GM23248 (cell line): Measurements from ENCODE around the gene HK1. TPM values are rescaled to one million over a fixed set of nuclear protein-coding genes. Genes with fewer than 3 reads are reported as not detected.
"Not testable (repeated sequence)": the region's sequence is repeated elsewhere in the genome, so short reads cannot be mapped to it uniquely, and the experiment has no call there.

Experiments
- DNase-seq: peaks from one replicate; pipeline ENCODE4 v3.0.0-alpha.2; 2015
- H2AFZ ChIP-seq: fragments of 200-600 bp; sonication (generic); 2 replicates; pipeline ENCODE4 v1.6.1; 2016; ENCODE audit warnings: antibody characterized with exemption
- H3F3A ChIP-seq: fragments of 200-600 bp; sonication (generic); 2 replicates; pipeline ENCODE4 v1.6.1; 2016; ENCODE audit warnings: mild to moderate bottlenecking, antibody characterized with exemption, mixed run types; ENCODE audit not compliant: insufficient read depth
- H3K27ac ChIP-seq: fragments of 200-600 bp; sonication (generic); 2 replicates; pipeline ENCODE4 v1.5.1; 2016; ENCODE audit warnings: mild to moderate bottlenecking
- H3K27me3 ChIP-seq: fragments of 200-600 bp; sonication (generic); replicated peaks from 2 replicates; pipeline ENCODE4 v1.6.1; 2016; ENCODE audit warnings: mild to moderate bottlenecking; ENCODE audit not compliant: insufficient read depth
- H3K36me3 ChIP-seq: fragments of 200-600 bp; sonication (generic); 2 replicates; pipeline ENCODE4 v1.6.1; 2016; ENCODE audit warnings: low read depth, mild to moderate bottlenecking
- H3K4me1 ChIP-seq: fragments of 200-600 bp; sonication (generic); 2 replicates; pipeline ENCODE4 v1.6.1; 2016; ENCODE audit warnings: mild to moderate bottlenecking; ENCODE audit not compliant: insufficient read depth
- H3K4me2 ChIP-seq: fragments of 200-600 bp; sonication (generic); one replicate; pipeline ENCODE4 v1.6.1; 2016; ENCODE audit warnings: mild to moderate bottlenecking; ENCODE audit not compliant: unreplicated experiment
- H3K4me3 ChIP-seq: fragments of 200-600 bp; sonication (generic); 2 replicates; pipeline ENCODE4 v1.5.1; 2016; ENCODE audit warnings: mild to moderate bottlenecking
- H3K79me2 ChIP-seq: fragments of 200-600 bp; sonication (generic); 2 replicates; pipeline ENCODE4 v1.6.1; 2016; ENCODE audit warnings: mild to moderate bottlenecking; ENCODE audit not compliant: insufficient read depth
- H3K9ac ChIP-seq: fragments of 200-600 bp; sonication (generic); 2 replicates; pipeline ENCODE4 v1.6.1; 2016; ENCODE audit warnings: mild to moderate bottlenecking
- H3K9me2 ChIP-seq: fragments of 200-600 bp; sonication (generic); 2 replicates; pipeline ENCODE4 v1.6.1; 2016; ENCODE audit warnings: mixed run types, mild to moderate bottlenecking, moderate library complexity; ENCODE audit not compliant: insufficient read depth
- H3K9me3 ChIP-seq: fragments of 200-600 bp; sonication (generic); one replicate; pipeline ENCODE4 v1.6.1; 2017; ENCODE audit warnings: low read depth
- H4K20me1 ChIP-seq: fragments of 200-600 bp; sonication (generic); 2 replicates; pipeline ENCODE4 v1.6.0; 2016; ENCODE audit not compliant: insufficient read depth
- EZH2 ChIP-seq: fragments of 200-600 bp; sonication (generic); IDR thresholded peaks from 2 replicates; pipeline ENCODE4 v1.6.1; 2018; ENCODE audit warnings: antibody characterized with exemption, mild to moderate bottlenecking; ENCODE audit not compliant: insufficient read depth, poor library complexity, severe bottlenecking
- EZH2phosphoT487 ChIP-seq: fragments of 200-600 bp; sonication (generic); IDR thresholded peaks from 2 replicates; pipeline ENCODE4 v1.6.1; 2018; ENCODE audit warnings: antibody characterized with exemption, moderate library complexity, mild to moderate bottlenecking, low read depth; ENCODE audit not compliant: insufficient read depth
- WGBS, 2 experiments: methylation state at CpG; one replicate each; pipeline ENCODE4 v1.1.6; 2015 to 2017; ENCODE audit warnings: low lambda C conversion rate in 2 of 2, low coverage in 1 of 2; ENCODE audit errors: missing lambda C conversion rate in 2 of 2; 5-methylcytosine and 5-hydroxymethylcytosine counted together
- in situ Hi-C: fragments of 300-500 bp; cut with MboI; formaldehyde crosslinking; loops from 2 replicates; pipeline ENCODE4 v1.15.0; 2020
- polyA plus RNA-seq: library from polyadenylated mRNA; unstranded; fragments of >200 nt; fragmentation: Nextera tagmentation; extraction: Ambion mirVana; gene quantifications from 2 replicates; pipeline ENCODE4 v1.2.1, GENCODE V29; 2016
- total RNA-seq: library from RNA; depleted of rRNA; stranded (reverse); fragments of >200 nt; shearing (Covaris generic); gene quantifications from 2 replicates; pipeline ENCODE4 v1.2.3, GENCODE V29; 2014

The HK1 gene
- total and polyA plus RNA-seq, 2 experiments from 2014 or later = 96.6 to 134 TPM

DNA sequence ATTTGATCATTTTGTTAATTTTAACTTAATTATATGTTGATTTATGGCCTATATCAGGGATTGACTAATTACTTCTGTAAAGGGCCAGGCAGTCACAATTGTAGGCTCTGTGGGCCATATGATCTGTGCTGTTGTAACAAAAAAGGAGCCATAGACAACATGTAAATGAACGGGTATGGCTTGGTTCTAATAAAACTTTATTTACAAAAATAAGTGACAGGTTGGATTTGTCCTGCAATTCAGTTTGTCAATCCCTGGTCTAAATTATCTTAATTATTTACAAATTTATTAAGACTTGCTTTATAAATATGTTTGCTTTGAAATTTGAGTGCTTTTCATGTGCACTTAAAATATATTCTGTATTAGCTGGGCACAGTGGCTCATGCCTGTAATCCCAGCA is 2.9 kb upstream of the HK1 start:
- no peak overlapping the region for H3K4me2 ChIP-seq
- no peak overlapping the region for H3K4me3 ChIP-seq
- no peak overlapping the region for H3K27ac ChIP-seq
- DNase-seq = no peak
- H3K9ac ChIP-seq = no peak overlapping the region
- no peaks in the 10 kb centered on the region for H3K9me3 ChIP-seq
- H3K4me1 ChIP-seq = no peaks in the 10 kb centered on the region
- H3K27me3 ChIP-seq = no peaks in the 10 kb centered on the region
- H3K36me3 ChIP-seq = no peaks in the 10 kb centered on the region
- H3F3A ChIP-seq = no peaks in the 10 kb centered on the region
- no peaks in the 10 kb centered on the region for H3K79me2 ChIP-seq
- in situ Hi-C loops = no loop called here
- TF ChIP-seq EZH2 = no peak
- no peak for TF ChIP-seq EZH2phosphoT487
- no peak overlapping the region for H2AFZ ChIP-seq
- H4K20me1 ChIP-seq = no peaks in the 10 kb centered on the region
- H3K9me2 ChIP-seq = no peaks in the 10 kb centered on the region
- WGBS, 2 experiments = 48 to 62% methylated on average over 1 of the region's 1 CpG

DNA sequence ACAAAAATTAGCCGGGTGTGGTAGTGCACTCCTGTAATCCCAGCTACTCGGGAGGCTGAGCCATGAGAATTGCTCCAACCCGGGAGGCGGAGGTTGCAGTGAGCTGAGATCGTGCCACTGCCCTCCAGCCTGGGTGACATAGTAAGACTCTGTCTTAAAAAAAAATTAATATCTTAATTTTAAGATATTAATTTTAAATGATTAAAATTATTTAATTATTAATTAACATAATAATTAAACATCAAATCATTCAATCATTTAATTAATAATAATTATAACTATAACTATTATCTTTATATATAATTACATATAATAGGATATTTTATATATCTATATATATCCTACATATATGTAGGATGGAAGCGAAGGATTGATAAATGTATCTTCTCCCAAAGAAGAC is 1.8 kb upstream of the HK1 start:
- Histone ChIP-seq H3K27me3 (no peaks in the 10 kb centered on the region), H3K9me3 (no peaks in the 10 kb centered on the region), H3K27ac (no peak overlapping the region), H4K20me1 (no peaks in the 10 kb centered on the region), H3K4me3 (no peak overlapping the region), H2AFZ (no peak overlapping the region), H3K79me2 (no peaks in the 10 kb centered on the region), H3K4me1 (no peaks in the 10 kb centered on the region), H3F3A (no peaks in the 10 kb centered on the region), H3K9ac (no peak overlapping the region), H3K4me2 (no peak overlapping the region), H3K9me2 (no peaks in the 10 kb centered on the region), H3K36me3 (no peaks in the 10 kb centered on the region)
- in situ Hi-C loops = no loop called here
- WGBS, 2 experiments = 89 to 91% methylated on average over 6 of the region's 6 CpGs
- TF ChIP-seq EZH2phosphoT487 = no peak
- TF ChIP-seq EZH2 = no peak
- DNase-seq = no peak

DNA sequence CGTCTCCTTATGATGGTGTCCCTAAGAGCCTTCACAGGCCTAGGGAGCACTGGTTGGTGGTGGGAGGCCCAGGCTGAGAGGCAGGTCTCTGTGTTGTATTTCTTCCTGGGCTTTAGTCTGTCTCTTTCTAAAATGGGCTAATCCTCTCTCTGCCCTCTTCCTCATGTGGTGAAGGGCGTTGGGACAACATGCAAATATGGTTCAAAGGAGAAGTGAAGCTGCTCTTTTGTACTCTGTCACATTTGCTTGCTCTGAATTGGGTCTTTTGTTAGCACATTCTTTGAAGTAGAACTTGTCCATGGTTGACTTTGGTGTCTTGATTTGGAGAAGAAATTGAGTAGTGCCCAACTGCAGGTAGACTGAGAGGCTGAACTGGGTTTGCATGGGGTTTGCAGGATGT is 814 bp downstream of the HK1 start:
- Histone ChIP-seq H3K36me3 (no peaks in the 10 kb centered on the region), H3K4me2 (no peak overlapping the region), H3K9ac (no peak overlapping the region), H3F3A (no peaks in the 10 kb centered on the region), H3K4me1 (no peaks in the 10 kb centered on the region), H3K9me2 (no peaks in the 10 kb centered on the region), H3K4me3 (no peak overlapping the region), H3K27ac (no peak overlapping the region), H3K79me2 (no peaks in the 10 kb centered on the region), H4K20me1 (no peaks in the 10 kb centered on the region), H3K27me3 (no peaks in the 10 kb centered on the region), H2AFZ (no peak overlapping the region), H3K9me3 (no peaks in the 10 kb centered on the region)
- 47 to 78% methylated on average over 2 of the region's 2 CpGs for WGBS, 2 experiments
- DNase-seq = no peak
- TF ChIP-seq EZH2 (no peak), EZH2phosphoT487 (no peak)
- in situ Hi-C loops = no loop called here

DNA sequence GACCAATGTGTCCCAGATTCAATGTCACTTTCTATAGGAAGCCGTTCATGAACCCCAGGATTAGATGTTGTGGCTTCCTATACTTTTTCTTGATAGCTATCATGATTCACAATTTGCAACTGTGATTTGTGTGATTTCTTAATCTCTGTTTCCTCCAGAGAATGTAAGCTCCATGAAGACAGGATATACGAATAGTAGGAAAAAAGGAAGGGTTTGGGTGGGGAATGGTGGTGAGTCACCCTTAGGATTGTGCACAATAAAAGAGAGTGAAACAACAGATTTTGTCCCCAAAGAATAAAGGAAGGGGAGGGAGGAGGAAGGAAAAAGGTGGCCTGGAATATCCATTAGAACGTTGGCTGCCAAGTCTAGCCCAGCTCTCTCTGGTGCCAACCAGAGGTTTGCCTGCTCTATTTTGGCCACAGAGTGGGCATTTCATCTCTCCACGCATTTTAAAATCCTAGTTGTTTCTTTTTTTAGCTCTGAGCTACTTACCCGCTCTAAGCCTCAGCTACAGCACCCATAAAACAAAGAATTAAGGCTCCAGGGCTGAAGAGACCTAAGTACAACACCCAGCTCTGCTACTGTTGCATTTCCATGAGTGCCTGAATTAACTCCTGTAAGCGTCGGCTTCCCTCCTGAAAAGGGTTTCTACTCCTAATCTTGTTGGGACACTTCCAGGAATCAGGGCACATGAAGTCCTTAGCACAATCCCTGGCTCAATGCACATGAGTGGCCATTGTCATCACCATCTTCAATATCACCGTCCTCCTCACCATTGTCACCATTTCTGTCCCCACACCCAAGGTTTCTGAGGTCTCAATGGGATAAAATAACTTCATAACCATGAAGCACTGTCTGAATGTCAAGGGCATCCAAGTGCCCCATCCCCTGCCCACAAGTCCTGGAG is 3.5 kb downstream of the HK1 start:
- H3K9me3 ChIP-seq = no peaks in the 10 kb centered on the region
- H3F3A ChIP-seq = no peaks in the 10 kb centered on the region
- no peaks in the 10 kb centered on the region for H3K36me3 ChIP-seq
- H3K27me3 ChIP-seq = no peaks in the 10 kb centered on the region
- H3K4me3 ChIP-seq = no peak overlapping the region
- no peak for DNase-seq
- in situ Hi-C loops = no loop called here
- H3K27ac ChIP-seq = no peak overlapping the region
- H2AFZ ChIP-seq = no peak overlapping the region
- no peaks in the 10 kb centered on the region for H3K9me2 ChIP-seq
- no peaks in the 10 kb centered on the region for H3K4me1 ChIP-seq
- no peak overlapping the region for H3K9ac ChIP-seq
- H4K20me1 ChIP-seq = no peaks in the 10 kb centered on the region
- H3K4me2 ChIP-seq = no peak overlapping the region
- H3K79me2 ChIP-seq = no peaks in the 10 kb centered on the region
- TF ChIP-seq EZH2 = no peak
- TF ChIP-seq EZH2phosphoT487 = no peak
- 83 to 89% methylated on average over 8 of the region's 8 CpGs for WGBS, 2 experiments

DNA sequence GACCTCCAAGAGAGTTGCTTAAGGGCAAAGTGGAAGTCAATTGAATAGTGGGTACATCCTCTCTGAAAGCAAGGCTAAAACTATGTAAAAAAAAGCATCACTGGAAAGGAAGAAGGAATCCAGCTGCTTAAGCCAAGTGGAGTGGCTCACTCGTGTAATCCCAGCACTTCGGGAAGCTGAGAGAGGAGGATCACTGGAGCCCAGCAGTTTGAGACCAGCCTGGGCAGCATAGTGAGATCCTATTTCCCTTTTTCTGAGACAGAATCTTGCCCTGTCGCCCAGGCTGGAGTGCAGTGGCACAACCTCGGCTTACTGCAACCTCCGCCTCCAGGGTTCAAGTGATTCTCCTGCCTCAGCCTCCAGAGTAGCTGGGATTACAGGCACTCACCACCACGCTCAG is 6.1 kb downstream of the HK1 start:
- H3K27me3 ChIP-seq, H3K9me3 ChIP-seq, H3K9ac ChIP-seq, DNase-seq, H3K36me3 ChIP-seq, H3K4me1 ChIP-seq, H2AFZ ChIP-seq, H3K4me3 ChIP-seq, H3K79me2 ChIP-seq, H3K27ac ChIP-seq, H3K9me2 ChIP-seq, H4K20me1 ChIP-seq, in situ Hi-C loops, H3K4me2 ChIP-seq, H3F3A ChIP-seq: not testable (repeated sequence)
- 79 to 85% methylated on average over 6 of the region's 6 CpGs for WGBS, 2 experiments
